ENCODE results near the gene DHRS3. TPM values are rescaled to one million over a fixed set of nuclear protein-coding genes. Genes with fewer than 3 reads are reported as not detected.

DHRS3 gene
- total RNA-seq, 1 experiment from 2014 or later = 54.5 TPM

- no CpG with 5 or more reads among the region's 30 CpGs for WGBS (ENCODE audit: extremely low coverage, insufficient read length, low lambda C conversion rate)
- Mint-ChIP-seq H3K27me3 (ENCODE audit: low read depth) (no peaks in the 10 kb centered on the region), H3K4me1 (peaks cover 61 to 65% of the 10 kb centered on the region in 2 experiments), H3K4me3 (peak overlapping the region; percentile 96 to 98), H3K36me3 (ENCODE audit: insufficient read depth in 1 of 3, low read depth in 3 of 3) (peaks cover 3 to 9% (median 6%) of the 10 kb centered on the region in 3 experiments; a peak in 5 of 7 replicates), H3K27ac (peak overlapping the region; percentile 75 to 99 (median 98); a peak in 6 of 7 replicates), H3K9me3 (no peaks in the 10 kb centered on the region)
- Histone ChIP-seq H3K79me1 (ENCODE audit: insufficient read depth, low read depth, low read length, poor library complexity, severe bottlenecking) (no peaks in the 10 kb centered on the region), H3K4me1 (ENCODE audit: insufficient read depth, low read length) (peaks cover 2% of the 10 kb centered on the region; the same call in 1 of the 2 replicates), H4K8ac (replicated peaks; ENCODE audit: insufficient read length, low read depth, low read length) (no peak overlapping the region), H3K23me2 (ENCODE audit: insufficient read length, low read depth, low read length, poor library complexity, severe bottlenecking) (peaks cover 25% of the 10 kb centered on the region), H3T11ph (ENCODE audit: low read length) (no peak overlapping the region), H2BK15ac (ENCODE audit: low read depth, low read length) (no peak overlapping the region), H3K9me3 (ENCODE audit: control insufficient read depth, low read depth, low read length) (no peaks in the 10 kb centered on the region), H4K20me1 (ENCODE audit: control insufficient read depth, insufficient read depth, insufficient read length) (no peaks in the 10 kb centered on the region), H4K5ac (ENCODE audit: insufficient read length, low read depth, low read length) (no peak overlapping the region), H2BK20ac (ENCODE audit: low read depth, low read length, poor library complexity, severe bottlenecking) (no peak overlapping the region), H3K9ac (ENCODE audit: extremely low read depth, insufficient read length, low read length) (no peak overlapping the region), H3K23ac (ENCODE audit: insufficient read length, low read depth, low read length) (no peak overlapping the region), H3K4ac (ENCODE audit: low read depth, low read length) (no peak overlapping the region), H3K27ac (ENCODE audit: insufficient read length, low read depth, low read length) (no peak overlapping the region), H3K79me2 (ENCODE audit: insufficient read depth, low read length) (no peaks in the 10 kb centered on the region), H2BK12ac (ENCODE audit: insufficient read length, low read depth, low read length) (no peak overlapping the region), H2AFZ (ENCODE audit: low read length) (no peak overlapping the region), H3K27me3 (ENCODE audit: insufficient read depth, low read length) (no peaks in the 10 kb centered on the region), H2BK120ac (ENCODE audit: low read depth, low read length, poor library complexity, severe bottlenecking) (no peak overlapping the region), H3K14ac (ENCODE audit: insufficient read depth, low read length) (no peak overlapping the region), H2AK5ac (ENCODE audit: insufficient read length, low read length) (no peak overlapping the region), H3K4me2 (ENCODE audit: insufficient read depth, insufficient read length, low read length) (peak overlapping the region; percentile 75), H4K91ac (ENCODE audit: insufficient read length, low read depth, low read length) (no peak overlapping the region), H2BK5ac (ENCODE audit: insufficient read length, low read length) (no peak overlapping the region), H3K56ac (ENCODE audit: insufficient read length, low read depth, low read length) (no peak overlapping the region), H3K18ac (ENCODE audit: insufficient read length, low read depth, low read length) (no peak overlapping the region)
- DNase-seq = peak; percentile 88
- no peak for TF ChIP-seq CTCF (conservative IDR thresholded peaks at IDR 0.05)
These were observed 1.2 kb upstream of the DHRS3 start for GRCh38 chr1:12618965-12619791.

Measured in H9 (cell line).